Tibial nerve (tissue), 4 donors: Measurements from ENCODE around the gene TMEM109.

Source experiments
- CTCF ChIP-seq, 5 experiments: fragments of 200-600 bp in 3 of 5; fragments of 450-650 bp in 2 of 5; sonication (generic) in 3 of 5; IDR thresholded peaks; one replicate each; pipeline ENCODE4 v1.5.1; 2016 to 2019; ENCODE audit warnings: antibody characterized with exemption in 5 of 5, mild to moderate bottlenecking in 3 of 5, moderate library complexity in 2 of 5
- EP300 ChIP-seq, 2 donors: sonication (generic); formaldehyde crosslinking; IDR thresholded peaks; one replicate each; pipeline ENCODE4 v1.6.1; 2017; ENCODE audit warnings: antibody characterized with exemption in 2 of 2, mild to moderate bottlenecking in 1 of 2
- POLR2A ChIP-seq, 2 donors: fragments of 450-650 bp; IDR thresholded peaks; one replicate each; pipeline ENCODE4 v1.6.1; 2017; ENCODE audit warnings: antibody characterized with exemption in 2 of 2, mild to moderate bottlenecking in 2 of 2, moderate library complexity in 2 of 2

- no peak for TF ChIP-seq POLR2A (IDR thresholded peaks at IDR 0.05)
- no peak for TF ChIP-seq CTCF (IDR thresholded peaks at IDR 0.05)
- no peak for TF ChIP-seq EP300 (IDR thresholded peaks at IDR 0.05)
Observed at GRCh38 chr11:60870276-60870675, 43.7 kb upstream of the TMEM109 start.
